Liver (tissue), 9 donors: ENCODE results near the gene FAM204A. TPM values are rescaled to one million over a fixed set of nuclear protein-coding genes. Genes with fewer than 3 reads are reported as not detected.

Source experiments
- DNase-seq: peaks from one replicate; pipeline ENCODE4 v3.0.0-alpha.2; 2017; ENCODE audit warnings: low spot score
- H3K27ac ChIP-seq, 2 donors: one replicate each; pipeline ENCODE4 v1.7.0; 2013; ENCODE audit warnings: inconsistent platforms in 2 of 2, low read length in 2 of 2, control low read depth in 1 of 2, low read depth in 1 of 2, mild to moderate bottlenecking in 1 of 2
- H3K27me3 ChIP-seq, 4 donors: one replicate each; pipeline versions ENCODE4 v1.6.1 to v1.7.0; 2013; ENCODE audit warnings: low read length in 3 of 4, inconsistent platforms in 1 of 4, mild to moderate bottlenecking in 1 of 4, moderate library complexity in 1 of 4; ENCODE audit not compliant: control insufficient read depth in 4 of 4, insufficient read depth in 4 of 4
- H3K36me3 ChIP-seq, 4 donors: one replicate each; pipeline versions ENCODE4 v1.6.1 to v1.7.0; 2013; ENCODE audit warnings: low read length in 3 of 4, mild to moderate bottlenecking in 3 of 4, low read depth in 1 of 4, moderate library complexity in 1 of 4; ENCODE audit not compliant: control insufficient read depth in 4 of 4, insufficient read depth in 3 of 4
- H3K4me1 ChIP-seq, 4 donors: one replicate each; pipeline versions ENCODE4 v1.6.1 to v1.7.0; 2013; ENCODE audit warnings: low read length in 3 of 4, mild to moderate bottlenecking in 3 of 4, moderate library complexity in 1 of 4; ENCODE audit not compliant: control insufficient read depth in 4 of 4, insufficient read depth in 4 of 4
- H3K4me3 ChIP-seq, 3 donors: one replicate each; pipeline versions ENCODE4 v1.6.1 to v1.7.0; 2013; ENCODE audit warnings: low read length in 3 of 3, control low read depth in 1 of 3, low read depth in 1 of 3, mild to moderate bottlenecking in 1 of 3
- H3K9ac ChIP-seq, 2 donors: one replicate each; pipeline ENCODE4 v1.7.0; 2013; ENCODE audit warnings: low read length in 2 of 2, mild to moderate bottlenecking in 2 of 2, moderate library complexity in 2 of 2, control low read depth in 1 of 2, low read depth in 1 of 2
- H3K9me3 ChIP-seq, 4 donors: one replicate each; pipeline versions ENCODE4 v1.6.1 to v1.7.0; 2013; ENCODE audit warnings: low read length in 3 of 4; ENCODE audit not compliant: control insufficient read depth in 4 of 4
- FOXA1 ChIP-seq: IDR thresholded peaks from 2 replicates; pipeline ENCODE4 v1.6.1; 2016; ENCODE audit warnings: antibody characterized with exemption
- GABPA ChIP-seq, 2 donors: IDR thresholded peaks in 1 of 2; conservative IDR thresholded peaks in 1 of 2; 2 replicates each; pipeline ENCODE4 v1.6.1; 2016; ENCODE audit warnings: antibody characterized with exemption in 2 of 2, mild to moderate bottlenecking in 1 of 2, moderate library complexity in 1 of 2
- HNF4A ChIP-seq, 2 donors: conservative IDR thresholded peaks; 2 replicates each; pipeline ENCODE4 v1.6.1; 2016; ENCODE audit warnings: antibody characterized with exemption in 2 of 2, mild to moderate bottlenecking in 2 of 2
- JUND ChIP-seq, 2 donors: IDR thresholded peaks; 2 replicates each; pipeline ENCODE4 v1.6.1; 2016; ENCODE audit warnings: antibody characterized with exemption in 2 of 2
- NR2F2 ChIP-seq: IDR thresholded peaks from 2 replicates; pipeline ENCODE4 v1.6.1; 2016; ENCODE audit warnings: antibody characterized with exemption
- REST ChIP-seq: IDR thresholded peaks from 2 replicates; pipeline ENCODE4 v1.6.1; 2016; ENCODE audit warnings: antibody characterized with exemption, mild to moderate bottlenecking
- SP1 ChIP-seq: IDR thresholded peaks from 2 replicates; pipeline ENCODE4 v1.6.1; 2018; ENCODE audit warnings: antibody characterized with exemption, mild to moderate bottlenecking
- YY1 ChIP-seq: IDR thresholded peaks from 2 replicates; pipeline ENCODE4 v1.6.1; 2016; ENCODE audit warnings: antibody characterized with exemption, mild to moderate bottlenecking
- WGBS: extraction: QIAGEN DNeasy Blood & Tissue Kit; methylation state at CpG from one replicate; pipeline ENCODE4 v1.1.7; 2013; 5-methylcytosine and 5-hydroxymethylcytosine counted together
- polyA plus RNA-seq, 2 donors: library from polyadenylated mRNA; stranded (reverse) in 1 of 2; unstranded in 1 of 2; fragments of 200-250 nt in 1 of 2; fragments of >200 nt in 1 of 2; fragmentation: Nextera tagmentation in 1 of 2; extraction: Ambion mirVana in 1 of 2; gene quantifications; one replicate each; pipeline versions ENCODE4 v1.2.1 to v1.2.3, GENCODE V29; 2013 to 2015
- total RNA-seq, 2 donors: library from RNA; depleted of rRNA; stranded (reverse); fragments of >200 nt; gene quantifications; one replicate each; pipeline ENCODE4 v1.2.3, GENCODE V29; 2014
- TF ChIP-seq, protein P1 (sequence below): IDR thresholded peaks from 2 replicates; pipeline ENCODE4 v1.6.1; 2016; ENCODE audit warnings: antibody characterized with exemption
- TF ChIP-seq, protein P2 (sequence below): IDR thresholded peaks from 2 replicates; pipeline ENCODE4 v1.6.1; 2016; ENCODE audit warnings: antibody characterized with exemption
- TF ChIP-seq, protein P3 (sequence below): fragments of 150-350 bp; IDR thresholded peaks from 2 replicates; pipeline ENCODE4 v1.5.1; 2017; ENCODE audit warnings: improper control_type of control experiment, low read depth, low read length; ENCODE audit not compliant: missing input control
- donor health status: healthy.
- donor health status: healthy.
- donor health status: healthy.
- donor health status: healthy.
- donor health status: healthy.

Gene FAM204A
- total and polyA plus RNA-seq, 4 donors, result 17.4 to 22.8 (median 21.3) TPM

DNA sequence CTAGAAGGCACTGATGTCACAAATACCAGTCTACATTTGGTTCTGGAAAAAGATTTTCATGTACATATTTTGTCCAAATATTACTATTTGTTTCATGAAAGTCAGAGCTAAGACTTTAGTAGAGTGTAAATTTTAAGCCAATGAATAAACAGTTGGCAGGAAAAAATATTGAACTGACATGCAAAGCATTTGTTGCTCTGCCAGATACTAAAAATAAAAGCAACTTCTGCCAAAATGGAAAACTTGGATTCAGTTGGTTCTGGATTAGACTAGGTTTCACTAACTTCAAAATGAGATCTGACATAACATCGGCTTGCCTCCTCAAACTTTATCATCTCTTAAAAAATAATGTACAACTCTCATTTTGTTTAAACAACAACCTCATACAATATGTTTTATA, 34.9 kb downstream of the FAM204A start:
- no peak for DNase-seq
- Histone ChIP-seq H3K9me3 (no peaks in the 10 kb centered on the region), H3K9ac (no peak overlapping the region), H3K36me3 (peaks cover 0 to 15% (median 2%) of the 10 kb centered on the region in 4 donors), H3K27ac (no peak overlapping the region), H3K4me3 (no peak overlapping the region), H3K4me1 (peaks cover 0 to 4% (median 3%) of the 10 kb centered on the region in 4 donors), H3K27me3 (no peaks in the 10 kb centered on the region)
- WGBS, result 33% methylated on average over 1 of the region's 1 CpG
- no peak for TF ChIP-seq NR2F2
- no peak for TF ChIP-seq HNF4A (conservative IDR thresholded peaks at IDR 0.05)
- TF ChIP-seq YY1, result no peak
- no peak for TF ChIP-seq SP1
- no peak for TF ChIP-seq REST
- TF ChIP-seq JUND (IDR thresholded peaks at IDR 0.05), result no peak
- TF ChIP-seq GABPA (IDR thresholded peaks at IDR 0.05 in 1 of 2, conservative IDR thresholded peaks at IDR 0.05 in 1 of 2), result no peak
- no peak for TF ChIP-seq FOXA1
- TF ChIP-seq, protein P1, sequence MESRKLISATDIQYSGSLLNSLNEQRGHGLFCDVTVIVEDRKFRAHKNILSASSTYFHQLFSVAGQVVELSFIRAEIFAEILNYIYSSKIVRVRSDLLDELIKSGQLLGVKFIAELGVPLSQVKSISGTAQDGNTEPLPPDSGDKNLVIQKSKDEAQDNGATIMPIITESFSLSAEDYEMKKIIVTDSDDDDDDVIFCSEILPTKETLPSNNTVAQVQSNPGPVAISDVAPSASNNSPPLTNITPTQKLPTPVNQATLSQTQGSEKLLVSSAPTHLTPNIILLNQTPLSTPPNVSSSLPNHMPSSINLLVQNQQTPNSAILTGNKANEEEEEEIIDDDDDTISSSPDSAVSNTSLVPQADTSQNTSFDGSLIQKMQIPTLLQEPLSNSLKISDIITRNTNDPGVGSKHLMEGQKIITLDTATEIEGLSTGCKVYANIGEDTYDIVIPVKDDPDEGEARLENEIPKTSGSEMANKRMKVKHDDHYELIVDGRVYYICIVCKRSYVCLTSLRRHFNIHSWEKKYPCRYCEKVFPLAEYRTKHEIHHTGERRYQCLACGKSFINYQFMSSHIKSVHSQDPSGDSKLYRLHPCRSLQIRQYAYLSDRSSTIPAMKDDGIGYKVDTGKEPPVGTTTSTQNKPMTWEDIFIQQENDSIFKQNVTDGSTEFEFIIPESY, result no peak
- TF ChIP-seq, protein P2, sequence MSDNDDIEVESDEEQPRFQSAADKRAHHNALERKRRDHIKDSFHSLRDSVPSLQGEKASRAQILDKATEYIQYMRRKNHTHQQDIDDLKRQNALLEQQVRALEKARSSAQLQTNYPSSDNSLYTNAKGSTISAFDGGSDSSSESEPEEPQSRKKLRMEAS, result no peak

- TF ChIP-seq NR2F2, result no peak
- TF ChIP-seq, protein P3, sequence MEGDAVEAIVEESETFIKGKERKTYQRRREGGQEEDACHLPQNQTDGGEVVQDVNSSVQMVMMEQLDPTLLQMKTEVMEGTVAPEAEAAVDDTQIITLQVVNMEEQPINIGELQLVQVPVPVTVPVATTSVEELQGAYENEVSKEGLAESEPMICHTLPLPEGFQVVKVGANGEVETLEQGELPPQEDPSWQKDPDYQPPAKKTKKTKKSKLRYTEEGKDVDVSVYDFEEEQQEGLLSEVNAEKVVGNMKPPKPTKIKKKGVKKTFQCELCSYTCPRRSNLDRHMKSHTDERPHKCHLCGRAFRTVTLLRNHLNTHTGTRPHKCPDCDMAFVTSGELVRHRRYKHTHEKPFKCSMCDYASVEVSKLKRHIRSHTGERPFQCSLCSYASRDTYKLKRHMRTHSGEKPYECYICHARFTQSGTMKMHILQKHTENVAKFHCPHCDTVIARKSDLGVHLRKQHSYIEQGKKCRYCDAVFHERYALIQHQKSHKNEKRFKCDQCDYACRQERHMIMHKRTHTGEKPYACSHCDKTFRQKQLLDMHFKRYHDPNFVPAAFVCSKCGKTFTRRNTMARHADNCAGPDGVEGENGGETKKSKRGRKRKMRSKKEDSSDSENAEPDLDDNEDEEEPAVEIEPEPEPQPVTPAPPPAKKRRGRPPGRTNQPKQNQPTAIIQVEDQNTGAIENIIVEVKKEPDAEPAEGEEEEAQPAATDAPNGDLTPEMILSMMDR, result no peak
- Histone ChIP-seq H3K4me1 (peaks cover 0 to 4% (median 1%) of the 10 kb centered on the region in 4 donors), H3K4me3 (no peak overlapping the region), H3K36me3 (peaks cover 0 to 12% (median 2%) of the 10 kb centered on the region in 4 donors), H3K9ac (no peak overlapping the region), H3K27me3 (no peaks in the 10 kb centered on the region), H3K27ac (no peak overlapping the region), H3K9me3 (no peaks in the 10 kb centered on the region)
- 92% methylated on average over 1 of the region's 1 CpG for WGBS
- DNase-seq, result no peak
Observed at GRCh38 chr10:118305730-118306129, 36.4 kb downstream of the FAM204A start.
